CD4-positive, alpha-beta memory T cell (primary cell): ENCODE results near the gene CEP152. TPM values are rescaled to one million over a fixed set of nuclear protein-coding genes. Genes with fewer than 3 reads are reported as not detected.

Experiments
- CTCF ChIA-PET: fragments of 350-600 bp; sonication (Branson Sonifier 250); formaldehyde crosslinking; loops from one replicate; lab custom pipeline; 2021; ENCODE audit warnings: inconsistent platforms; ENCODE audit not compliant: partially characterized antibody; lab: Charles Lee
- POLR2A ChIA-PET: fragments of 350-600 bp; sonication (Branson Sonifier 250); formaldehyde crosslinking; loops from one replicate; lab custom pipeline; 2021; ENCODE audit not compliant: partially characterized antibody; lab: Charles Lee
- DNase-seq, 5 donors: peaks; one replicate each; pipeline versions ENCODE4 v3.0.0 to v3.0.0-alpha.2; 2020 to 2022; ENCODE audit warnings: mixed read lengths in 1 of 5
- H3K27ac ChIP-seq: one replicate; pipeline ENCODE4 v1.7.0; 2013; ENCODE audit warnings: low read depth, low read length
- H3K27me3 ChIP-seq: 2 replicates; pipeline ENCODE4 v1.7.0; 2013; ENCODE audit warnings: mild to moderate bottlenecking, low read length, moderate library complexity; ENCODE audit not compliant: insufficient read depth
- H3K36me3 ChIP-seq: 2 replicates; pipeline ENCODE4 v1.7.0; 2013; ENCODE audit warnings: mild to moderate bottlenecking, low read length, moderate library complexity; ENCODE audit not compliant: insufficient read depth
- H3K4me1 ChIP-seq: 2 replicates; pipeline ENCODE4 v1.7.0; 2013; ENCODE audit warnings: mild to moderate bottlenecking, low read length, moderate library complexity; ENCODE audit not compliant: insufficient read depth
- H3K4me3 ChIP-seq, 2 donors: one replicate each; pipeline ENCODE4 v1.7.0; 2013; ENCODE audit warnings: low read length in 2 of 2, mild to moderate bottlenecking in 1 of 2
- H3K9me3 ChIP-seq, 2 donors: one replicate each; pipeline ENCODE4 v1.7.0; 2013; ENCODE audit warnings: low read length in 2 of 2, control low read depth in 1 of 2; ENCODE audit not compliant: control insufficient read depth in 1 of 2
- H3K27ac Mint-ChIP-seq, 7 donors: one replicate each; pipeline ENCODE4 v1.8.0; 2020 to 2021; ENCODE audit warnings: mixed read lengths in 7 of 7, mild to moderate bottlenecking in 6 of 7, inconsistent platforms in 3 of 7, moderate library complexity in 3 of 7
- H3K27me3 Mint-ChIP-seq, 2 donors: one replicate each; pipeline ENCODE4 v1.8.0; 2020 to 2021; ENCODE audit warnings: mixed read lengths in 2 of 2
- H3K36me3 Mint-ChIP-seq, 2 donors: one replicate each; pipeline ENCODE4 v1.8.0; 2020 to 2021; ENCODE audit warnings: mixed read lengths in 2 of 2, inconsistent platforms in 1 of 2, mild to moderate bottlenecking in 1 of 2
- H3K4me1 Mint-ChIP-seq, 4 donors: one replicate each; pipeline ENCODE4 v1.8.0; 2020 to 2021; ENCODE audit warnings: mixed read lengths in 4 of 4, mild to moderate bottlenecking in 1 of 4
- H3K4me3 Mint-ChIP-seq, 8 donors: one replicate each; pipeline ENCODE4 v1.8.0; 2020 to 2021; ENCODE audit warnings: mixed read lengths in 8 of 8, mild to moderate bottlenecking in 7 of 8, moderate library complexity in 6 of 8, inconsistent platforms in 3 of 8
- H3K9me3 Mint-ChIP-seq, 8 donors: one replicate each; pipeline ENCODE4 v1.8.0; 2020 to 2021; ENCODE audit warnings: mixed read lengths in 8 of 8, mild to moderate bottlenecking in 5 of 8, inconsistent platforms in 3 of 8, moderate library complexity in 1 of 8
- intact Hi-C: fragments of 100-400 bp; cut with micrococcal nuclease; formaldehyde crosslinking; loops from one replicate; pipeline ENCODE4 v1.15.1; 2023
- polyA plus RNA-seq, 2 donors: library from polyadenylated mRNA; unstranded; fragments of 300-500 nt; fragmentation: Illumina TruSeq; gene quantifications; one replicate each; pipeline ENCODE4 v1.2.3, GENCODE V29; 2021
- total RNA-seq, 2 experiments: library from RNA; stranded (reverse); gene quantifications; one replicate each; pipeline ENCODE4 v1.2.3, GENCODE V29; 2021

Gene CEP152
- total and polyA plus RNA-seq, 4 experiments from 2014 or later = 3.0 to 15.3 (median 11.3) TPM

DNA sequence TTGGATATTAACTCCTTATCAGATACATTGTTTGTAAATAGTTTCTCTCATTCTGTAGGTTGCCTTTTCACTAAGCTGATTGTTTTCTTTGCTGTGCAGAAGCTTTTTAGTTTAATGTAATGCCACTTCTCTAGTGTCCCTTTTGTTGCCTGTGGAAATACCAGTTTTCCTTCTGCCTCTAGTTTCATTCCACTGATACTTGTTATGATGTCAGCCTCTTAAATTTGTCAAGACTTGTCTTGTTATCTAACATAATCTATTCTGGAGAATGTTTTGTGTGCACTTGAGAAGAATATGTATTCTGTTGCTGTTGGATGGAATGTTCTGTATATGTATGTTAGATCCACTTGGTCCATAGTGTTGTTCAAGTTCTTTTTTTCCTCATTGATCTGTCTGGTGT lies 18.0 kb upstream of the CEP152 start:
- Mint-ChIP-seq H3K4me3 (no peak overlapping the region), H3K27ac (no peak overlapping the region), H3K27me3 (peaks cover 14 to 17% of the 10 kb centered on the region in 2 donors), H3K9me3 (peaks cover 4 to 23% (median 19%) of the 10 kb centered on the region in 8 donors), H3K36me3 (no peaks in the 10 kb centered on the region), H3K4me1 (no peaks in the 10 kb centered on the region)
- Histone ChIP-seq H3K27me3 (no peaks in the 10 kb centered on the region), H3K36me3 (no peaks in the 10 kb centered on the region), H3K9me3 (no peaks in the 10 kb centered on the region), H3K27ac (no peak overlapping the region), H3K4me1 (no peaks in the 10 kb centered on the region), H3K4me3 (no peak overlapping the region)
- ChIA-PET POLR2A (no interaction called here), CTCF (interaction anchor here (0.6 kb wide), 1 partner anchor 88 kb away, joined by 3 read pairs; no protein-coding TSS in a partner anchor)
- intact Hi-C loops = no loop called here
- DNase-seq = no peak

GRCh38 chr15:48828471-48828870 lies 17.6 kb upstream of the CEP152 start:
- Mint-ChIP-seq H3K27ac (no peak overlapping the region), H3K36me3 (no peaks in the 10 kb centered on the region), H3K4me1 (no peaks in the 10 kb centered on the region), H3K27me3 (peaks cover 14 to 18% of the 10 kb centered on the region in 2 donors), H3K9me3 (peaks cover 4 to 19% (median 16%) of the 10 kb centered on the region in 8 donors), H3K4me3 (no peak overlapping the region)
- Histone ChIP-seq H3K9me3 (no peaks in the 10 kb centered on the region), H3K4me1 (no peaks in the 10 kb centered on the region), H3K27ac (no peak overlapping the region), H3K36me3 (no peaks in the 10 kb centered on the region), H3K4me3 (no peak overlapping the region), H3K27me3 (no peaks in the 10 kb centered on the region)
- DNase-seq = no peak
- ChIA-PET CTCF (interaction anchor here (0.6 kb wide), 1 partner anchor 88 kb away, joined by 3 read pairs; no protein-coding TSS in a partner anchor), POLR2A (no interaction called here)
- intact Hi-C loops = no loop called here

GRCh38 chr15:48825075-48825474 lies 14.2 kb upstream of the CEP152 start:
- CTCF ChIA-PET = no interaction called here
- POLR2A ChIA-PET = no interaction called here
- no peak overlapping the region for H3K4me3 Mint-ChIP-seq
- H3K4me3 ChIP-seq = no peak overlapping the region
- intact Hi-C loops = no loop called here
- no peaks in the 10 kb centered on the region for H3K27me3 ChIP-seq
- no peaks in the 10 kb centered on the region for H3K4me1 ChIP-seq
- peaks cover 8 to 9% of the 10 kb centered on the region in 2 donors for H3K27me3 Mint-ChIP-seq
- no peaks in the 10 kb centered on the region for H3K36me3 ChIP-seq
- H3K9me3 ChIP-seq = no peaks in the 10 kb centered on the region
- no peak for DNase-seq
- H3K27ac ChIP-seq = no peak overlapping the region
- H3K27ac Mint-ChIP-seq = no peak overlapping the region
- H3K36me3 Mint-ChIP-seq = no peaks in the 10 kb centered on the region
- peaks cover 0 to 8% (median 0%) of the 10 kb centered on the region in 8 donors for H3K9me3 Mint-ChIP-seq
- no peaks in the 10 kb centered on the region for H3K4me1 Mint-ChIP-seq

GRCh38 chr15:48823706-48824105 lies 12.8 kb upstream of the CEP152 start:
- ChIA-PET CTCF (no interaction called here), POLR2A (no interaction called here)
- Histone ChIP-seq H3K36me3 (no peaks in the 10 kb centered on the region), H3K4me3 (no peak overlapping the region), H3K27me3 (no peaks in the 10 kb centered on the region), H3K9me3 (no peaks in the 10 kb centered on the region), H3K4me1 (no peaks in the 10 kb centered on the region), H3K27ac (no peak overlapping the region)
- no peak overlapping the region for H3K4me3 Mint-ChIP-seq
- DNase-seq = no peak
- H3K36me3 Mint-ChIP-seq = no peaks in the 10 kb centered on the region
- H3K9me3 Mint-ChIP-seq = peaks cover 0 to 8% (median 0%) of the 10 kb centered on the region in 8 donors
- H3K27me3 Mint-ChIP-seq = peaks cover 4 to 5% of the 10 kb centered on the region in 2 donors
- no peaks in the 10 kb centered on the region for H3K4me1 Mint-ChIP-seq
- no peak overlapping the region for H3K27ac Mint-ChIP-seq
- intact Hi-C loops = no loop called here

- Histone ChIP-seq H3K27ac (no peak overlapping the region), H3K27me3 (no peaks in the 10 kb centered on the region), H3K9me3 (no peaks in the 10 kb centered on the region), H3K36me3 (no peaks in the 10 kb centered on the region), H3K4me1 (no peaks in the 10 kb centered on the region), H3K4me3 (no peak overlapping the region)
- peaks cover 0 to 8% (median 0%) of the 10 kb centered on the region in 8 donors for H3K9me3 Mint-ChIP-seq
- intact Hi-C loops = no loop called here
- H3K4me1 Mint-ChIP-seq = no peaks in the 10 kb centered on the region
- POLR2A ChIA-PET = no interaction called here
- CTCF ChIA-PET = no interaction called here
- no peak overlapping the region for H3K27ac Mint-ChIP-seq
- DNase-seq = peak in 1 of 5 donors; percentile 38
- H3K27me3 Mint-ChIP-seq = peaks cover 4% of the 10 kb centered on the region in 2 donors
- no peak overlapping the region for H3K4me3 Mint-ChIP-seq
- H3K36me3 Mint-ChIP-seq = no peaks in the 10 kb centered on the region
These were observed 12.4 kb upstream of the CEP152 start for GRCh38 chr15:48823237-48823636.

GRCh38 chr15:48814286-48814685 lies 3.4 kb upstream of the CEP152 start:
- CTCF ChIA-PET = no interaction called here
- H3K27ac Mint-ChIP-seq = no peak overlapping the region

GRCh38 chr15:48811325-48811958 lies 573 bp upstream of the CEP152 start:
- no peak for DNase-seq
- Histone ChIP-seq H3K27ac (peak overlapping the region; percentile 67), H3K4me1 (peaks cover 16% of the 10 kb centered on the region), H3K4me3 (peak overlapping the region; percentile 27 to 91), H3K9me3 (no peaks in the 10 kb centered on the region), H3K27me3 (no peaks in the 10 kb centered on the region), H3K36me3 (no peaks in the 10 kb centered on the region)
- Mint-ChIP-seq H3K36me3 (peaks cover 0 to 7% of the 10 kb centered on the region in 2 donors), H3K4me1 (peaks cover 16 to 30% (median 22%) of the 10 kb centered on the region in 4 donors), H3K4me3 (peak overlapping the region; percentile 80 to 95 (median 94)), H3K9me3 (peaks cover 0 to 3% (median 0%) of the 10 kb centered on the region in 8 donors), H3K27ac (peak overlapping the region; percentile 82 to 93 (median 87)), H3K27me3 (peaks cover 0 to 5% of the 10 kb centered on the region in 2 donors)
- ChIA-PET POLR2A (interaction anchor here (0.7 to 1.7 kb wide), 12 partner anchors 9 to 1954 kb away, joined by 3 to 28 read pairs (median 5); partner anchors contain the start of genes COPS2, DTWD1, EID1 and FAM227B), CTCF (interaction anchor here (0.8 to 1.7 kb wide), 3 partner anchors 9 to 344 kb away, joined by 3 to 6 read pairs (median 5); partner anchors contain the start of gene COPS2)
- intact Hi-C loops = loop anchor here (1.0 to 5.0 kb wide), 8 partner anchors 67 to 1611 kb away; partner anchors contain the start of genes COPS2, DTWD1, DUT and EID1

More at GRCh38 chr15:48814286-48814685, 3.4 kb upstream of the CEP152 start:
- H3K36me3 ChIP-seq = no peaks in the 10 kb centered on the region
- DNase-seq = no peak
- POLR2A ChIA-PET = no interaction called here
- no peaks in the 10 kb centered on the region for H3K27me3 ChIP-seq
- H3K4me3 ChIP-seq = no peak overlapping the region
- no peak overlapping the region for H3K27ac ChIP-seq
- Mint-ChIP-seq H3K27me3 (peaks cover 0 to 5% of the 10 kb centered on the region in 2 donors), H3K4me1 (peaks cover 9 to 17% (median 15%) of the 10 kb centered on the region in 4 donors), H3K36me3 (peaks cover 0 to 7% of the 10 kb centered on the region in 2 donors), H3K4me3 (no peak overlapping the region), H3K9me3 (peaks cover 0 to 3% (median 0%) of the 10 kb centered on the region in 8 donors)
- H3K4me1 ChIP-seq = peaks cover 16% of the 10 kb centered on the region
- no peaks in the 10 kb centered on the region for H3K9me3 ChIP-seq
- intact Hi-C loops = loop anchor here (5.0 kb wide), 1 partner anchor 1608 kb away; the partner anchor contains the start of gene USP8
